Loucy (cell line): Measurements from ENCODE around the gene SORCS2.

Experiments
- H2AFZ ChIP-seq: fragments of 200-600 bp; sonication (generic); 2 replicates; pipeline ENCODE4 v1.6.0; 2016; ENCODE audit warnings: antibody characterized with exemption, mild to moderate bottlenecking, low read length, moderate library complexity
- H3F3A ChIP-seq: fragments of 200-600 bp; 2 replicates; pipeline ENCODE4 v1.6.0; 2016; ENCODE audit warnings: antibody characterized with exemption, low read depth, mild to moderate bottlenecking
- H3K27me3 ChIP-seq: fragments of 200-600 bp; sonication (generic); 2 replicates; pipeline ENCODE4 v1.6.1; 2014; ENCODE audit warnings: low read length, mild to moderate bottlenecking; ENCODE audit not compliant: insufficient read depth, poor library complexity, severe bottlenecking
- H3K36me3 ChIP-seq: fragments of 200-600 bp; sonication (generic); 2 replicates; pipeline ENCODE4 v1.6.1; 2016; ENCODE audit warnings: low read length; ENCODE audit not compliant: insufficient read depth
- H3K4me1 ChIP-seq: fragments of 200-600 bp; sonication (generic); 2 replicates; pipeline ENCODE4 v1.5.1; 2014; ENCODE audit warnings: low read length, mild to moderate bottlenecking; ENCODE audit not compliant: insufficient read depth, poor library complexity, severe bottlenecking
- H3K4me2 ChIP-seq: fragments of 200-600 bp; sonication (generic); 2 replicates; pipeline ENCODE4 v1.6.0; 2014; ENCODE audit warnings: antibody characterized with exemption, low read length, low read depth, mild to moderate bottlenecking; ENCODE audit not compliant: poor library complexity, severe bottlenecking
- H3K4me3 ChIP-seq: fragments of 200-600 bp; sonication (generic); 2 replicates; pipeline ENCODE4 v1.5.1; 2014; ENCODE audit warnings: low read length, mild to moderate bottlenecking, mixed read lengths; ENCODE audit not compliant: poor library complexity, severe bottlenecking
- H3K79me2 ChIP-seq: fragments of 200-600 bp; sonication (generic); 2 replicates; pipeline ENCODE4 v1.6.1; 2014; ENCODE audit warnings: low read length; ENCODE audit not compliant: insufficient read depth
- H3K9ac ChIP-seq: fragments of 200-600 bp; sonication (generic); 2 replicates; pipeline ENCODE4 v1.6.0; 2014; ENCODE audit warnings: mild to moderate bottlenecking, low read depth, low read length, moderate library complexity; ENCODE audit not compliant: poor library complexity, severe bottlenecking
- H3K9me2 ChIP-seq: fragments of 200-600 bp; sonication (generic); replicated peaks from 2 replicates; pipeline ENCODE4 v1.6.1; 2016; ENCODE audit warnings: low read depth, low read length, mixed read lengths
- H3K9me3 ChIP-seq: fragments of 200-600 bp; sonication (generic); 2 replicates; pipeline ENCODE4 v1.6.1; 2014; ENCODE audit warnings: mild to moderate bottlenecking, antibody characterized with exemption, low read length, low read depth; ENCODE audit not compliant: insufficient read depth
- H4K20me1 ChIP-seq: fragments of 200-600 bp; sonication (generic); 2 replicates; pipeline ENCODE4 v1.6.0; 2014; ENCODE audit warnings: antibody characterized with exemption, low read length, mild to moderate bottlenecking; ENCODE audit not compliant: insufficient read depth, poor library complexity, severe bottlenecking
- CTCF ChIP-seq: fragments of 200-600 bp; sonication (generic); conservative IDR thresholded peaks from 2 replicates; pipeline ENCODE4 v1.5.1; 2014; ENCODE audit warnings: mild to moderate bottlenecking, antibody characterized with exemption, low read length
- EZH2phosphoT487 ChIP-seq: fragments of 200-600 bp; IDR thresholded peaks from 2 replicates; pipeline ENCODE4 v1.6.1; 2018; ENCODE audit warnings: antibody characterized with exemption, mild to moderate bottlenecking, moderate library complexity, borderline replicate concordance

SORCS2 gene

GRCh38 chr4:7426525-7427171 lies 234.3 kb downstream of the SORCS2 start:
- Histone ChIP-seq H3K4me2 (no peak overlapping the region), H3K4me1 (no peaks in the 10 kb centered on the region), H3K4me3 (no peak overlapping the region), H3F3A (no peaks in the 10 kb centered on the region), H3K79me2 (no peaks in the 10 kb centered on the region), H3K36me3 (no peaks in the 10 kb centered on the region), H3K9me3 (peaks cover 6% of the 10 kb centered on the region; the same call in 1 of the 2 replicates), H2AFZ (no peak overlapping the region), H3K9me2 (no peaks in the 10 kb centered on the region), H3K9ac (no peak overlapping the region), H4K20me1 (no peaks in the 10 kb centered on the region), H3K27me3 (no peaks in the 10 kb centered on the region)
- TF ChIP-seq EZH2phosphoT487 (no peak), CTCF (no peak)

GRCh38 chr4:7427361-7427760 lies 235.0 kb downstream of the SORCS2 start:
- Histone ChIP-seq H4K20me1 (no peaks in the 10 kb centered on the region), H3K27me3 (no peaks in the 10 kb centered on the region), H3K4me2 (no peak overlapping the region), H3F3A (no peaks in the 10 kb centered on the region), H3K9me2 (no peaks in the 10 kb centered on the region), H3K36me3 (no peaks in the 10 kb centered on the region), H3K4me1 (no peaks in the 10 kb centered on the region), H3K9me3 (peaks cover 6% of the 10 kb centered on the region; the same call in 1 of the 2 replicates), H3K4me3 (no peak overlapping the region), H2AFZ (no peak overlapping the region), H3K9ac (no peak overlapping the region), H3K79me2 (no peaks in the 10 kb centered on the region)
- no peak for TF ChIP-seq EZH2phosphoT487

- TF ChIP-seq CTCF (no peak), EZH2phosphoT487 (no peak)
- no peak overlapping the region for H3K4me3 ChIP-seq
Measured at GRCh38 chr4:7427831-7428260, 235.5 kb downstream of the SORCS2 start.

More at GRCh38 chr4:7427831-7428260, 235.5 kb downstream of the SORCS2 start:
- H3K4me1 ChIP-seq = no peaks in the 10 kb centered on the region
- no peaks in the 10 kb centered on the region for H3K36me3 ChIP-seq
- H3K4me2 ChIP-seq = no peak overlapping the region
- H3K9ac ChIP-seq = no peak overlapping the region
- no peaks in the 10 kb centered on the region for H3K9me2 ChIP-seq
- H3K79me2 ChIP-seq = no peaks in the 10 kb centered on the region
- H3F3A ChIP-seq = no peaks in the 10 kb centered on the region
- H3K9me3 ChIP-seq = peaks cover 6% of the 10 kb centered on the region; the same call in 1 of the 2 replicates
- no peaks in the 10 kb centered on the region for H3K27me3 ChIP-seq
- no peaks in the 10 kb centered on the region for H4K20me1 ChIP-seq
- no peak overlapping the region for H2AFZ ChIP-seq
